Thoracic aorta (tissue), 2 donors: ENCODE data around the gene TNFAIP6. TPM values are rescaled to one million over a fixed set of nuclear protein-coding genes. Genes with fewer than 3 reads are reported as not detected.
"Not testable (repeated sequence)": the region's sequence is repeated elsewhere in the genome, so short reads cannot be mapped to it uniquely, and the experiment has no call there.

Source experiments
- ATAC-seq: fragments of 150-250 bp; one replicate; pipeline ENCODE4 v1.8.0; 2017; ENCODE audit warnings: low read depth; ENCODE audit not compliant: insufficient number of reproducible peaks, low FRiP score
- DNase-seq: peaks from one replicate; pipeline ENCODE4 v3.0.0-alpha.2; 2020; ENCODE audit warnings: low spot score
- H3K27ac ChIP-seq, 2 donors: fragments of 200-600 bp; sonication (generic); 1 replicate in 1 of 2; 2 replicates in 1 of 2; pipeline ENCODE4 v1.5.1; 2016; ENCODE audit warnings: mild to moderate bottlenecking in 2 of 2, moderate library complexity in 2 of 2
- H3K27me3 ChIP-seq: fragments of 200-600 bp; sonication (generic); replicated peaks from 2 replicates; pipeline ENCODE4 v1.6.0; 2016; ENCODE audit warnings: mild to moderate bottlenecking; ENCODE audit not compliant: insufficient read depth
- H3K36me3 ChIP-seq: fragments of 200-600 bp; sonication (generic); one replicate; pipeline ENCODE4 v1.5.1; 2016
- H3K4me1 ChIP-seq, 2 donors: fragments of 200-600 bp; sonication (generic); 1 replicate in 1 of 2; 2 replicates in 1 of 2; pipeline versions ENCODE4 v1.5.1 to v1.6.0; 2016; ENCODE audit warnings: low read depth in 2 of 2, mild to moderate bottlenecking in 1 of 2; ENCODE audit not compliant: control insufficient read depth in 1 of 2
- H3K4me3 ChIP-seq: fragments of 200-600 bp; sonication (generic); 2 replicates; pipeline ENCODE4 v1.5.1; 2016; ENCODE audit warnings: mild to moderate bottlenecking
- H3K9me3 ChIP-seq: fragments of 200-600 bp; sonication (generic); 2 replicates; pipeline ENCODE4 v1.5.1; 2016
- CTCF ChIP-seq: fragments of 200-600 bp; sonication (generic); IDR thresholded peaks from one replicate; pipeline ENCODE4 v1.5.1; 2019; ENCODE audit warnings: antibody characterized with exemption
- total RNA-seq, 2 donors: library from RNA; depleted of rRNA; stranded (reverse); fragments of >200 nt; gene quantifications; one replicate each; pipeline versions ENCODE4 v1.1.0 to v1.2.3, GENCODE V29; 2016

The TNFAIP6 gene
- total RNA-seq, 2 donors from 2014 or later, result 6.9 to 12.0 TPM

GRCh38 chr2:151338115-151338514 lies 19.3 kb upstream of the TNFAIP6 start:
- Histone ChIP-seq H3K36me3 (no peaks in the 10 kb centered on the region), H3K27me3 (no peaks in the 10 kb centered on the region), H3K9me3 (no peaks in the 10 kb centered on the region), H3K4me1 (peaks cover 0 to 5% of the 10 kb centered on the region in 2 donors), H3K4me3 (no peak overlapping the region), H3K27ac (no peak overlapping the region)
- TF ChIP-seq CTCF, result no peak
- no peak for ATAC-seq
- no peak for DNase-seq

- Histone ChIP-seq H3K27me3 (no peaks in the 10 kb centered on the region), H3K4me1 (peaks cover 0 to 5% of the 10 kb centered on the region in 2 donors), H3K36me3 (no peaks in the 10 kb centered on the region), H3K27ac (no peak overlapping the region), H3K9me3 (no peaks in the 10 kb centered on the region), H3K4me3 (no peak overlapping the region)
- TF ChIP-seq CTCF, result no peak
- DNase-seq, result no peak
- no peak for ATAC-seq
These were observed 14.3 kb upstream of the TNFAIP6 start for GRCh38 chr2:151343073-151343472.

- H3K27ac ChIP-seq, H3K36me3 ChIP-seq, ATAC-seq, H3K4me1 ChIP-seq, DNase-seq, H3K27me3 ChIP-seq, H3K9me3 ChIP-seq, H3K4me3 ChIP-seq: not testable (repeated sequence)
These were observed 13.2 kb upstream of the TNFAIP6 start for GRCh38 chr2:151344191-151344590.

- H3K9me3 ChIP-seq, result no peaks in the 10 kb centered on the region
- H3K27me3 ChIP-seq, result no peaks in the 10 kb centered on the region
- H3K36me3 ChIP-seq, result no peaks in the 10 kb centered on the region
- no peak overlapping the region for H3K27ac ChIP-seq
- no peaks in the 10 kb centered on the region for H3K4me1 ChIP-seq
- no peak for ATAC-seq
- H3K4me3 ChIP-seq, result no peak overlapping the region
- TF ChIP-seq CTCF, result no peak
- no peak for DNase-seq
These were observed 12.5 kb upstream of the TNFAIP6 start for GRCh38 chr2:151344906-151345305.

GRCh38 chr2:151347294-151347693 lies 10.1 kb upstream of the TNFAIP6 start:
- DNase-seq (no peak), ATAC-seq (no peak)
- H3K4me3 ChIP-seq, result no peak overlapping the region
- H3K36me3 ChIP-seq, result no peaks in the 10 kb centered on the region
- H3K4me1 ChIP-seq, result no peaks in the 10 kb centered on the region
- H3K27me3 ChIP-seq, result no peaks in the 10 kb centered on the region
- no peak for TF ChIP-seq CTCF
- no peak overlapping the region for H3K27ac ChIP-seq
- H3K9me3 ChIP-seq, result no peaks in the 10 kb centered on the region

- TF ChIP-seq CTCF, result no peak
- H3K4me3 ChIP-seq, result no peak overlapping the region
- H3K27me3 ChIP-seq, result no peaks in the 10 kb centered on the region
- ATAC-seq (no peak), DNase-seq (no peak)
- no peaks in the 10 kb centered on the region for H3K9me3 ChIP-seq
- H3K4me1 ChIP-seq, result no peaks in the 10 kb centered on the region
- no peaks in the 10 kb centered on the region for H3K36me3 ChIP-seq
- no peak overlapping the region for H3K27ac ChIP-seq
These were observed 9.5 kb upstream of the TNFAIP6 start for GRCh38 chr2:151347906-151348305.
